H1 (cell line): ENCODE data around the gene GJB4.
"Not testable (repeated sequence)": the region's sequence is repeated elsewhere in the genome, so short reads cannot be mapped to it uniquely, and the experiment has no call there.

ENCODE experiments used
- CREB1 ChIP-seq: IDR thresholded peaks from 2 replicates; pipeline ENCODE4 v1.6.1; 2012; ENCODE audit warnings: inconsistent platforms
- EZH2 ChIP-seq: fragments of 200-600 bp; sonication (generic); IDR thresholded peaks from 2 replicates; pipeline ENCODE4 v1.7.1; 2012; ENCODE audit warnings: low read depth, mild to moderate bottlenecking, moderate library complexity, low read length, inconsistent platforms; ENCODE audit not compliant: severe bottlenecking
- HDAC2 ChIP-seq, 2 experiments: fragments of 300-600 bp in 1 of 2; sonication (generic) in 1 of 2; IDR thresholded peaks; 2 replicates each; pipeline ENCODE4 v1.6.1; 2011 to 2012; ENCODE audit warnings: low read depth in 2 of 2, low read length in 2 of 2, mild to moderate bottlenecking in 2 of 2, moderate library complexity in 2 of 2, borderline replicate concordance in 1 of 2, inconsistent platforms in 1 of 2
- JUN ChIP-seq: IDR thresholded peaks from 2 replicates; pipeline ENCODE4 v1.6.1; 2011; ENCODE audit warnings: low read depth, mild to moderate bottlenecking, improper control_type of control experiment, low read length
- POLR2A ChIP-seq, 2 experiments: IDR thresholded peaks; 1 replicate in 1 of 2; 2 replicates in 1 of 2; pipeline ENCODE4 v1.6.1; 2011; ENCODE audit warnings: low read depth in 2 of 2, low read length in 2 of 2, mild to moderate bottlenecking in 2 of 2; ENCODE audit errors: control extremely low read depth in 1 of 2
- RAD21 ChIP-seq, 2 experiments: IDR thresholded peaks in 1 of 2; conservative IDR thresholded peaks in 1 of 2; 2 replicates each; pipeline ENCODE4 v1.6.1; 2011; ENCODE audit warnings: low read depth in 2 of 2, low read length in 2 of 2, improper control_type of control experiment in 1 of 2, inconsistent platforms in 1 of 2, mild to moderate bottlenecking in 1 of 2, moderate library complexity in 1 of 2
- SRF ChIP-seq: IDR thresholded peaks from 2 replicates; pipeline ENCODE4 v1.6.1; 2011; ENCODE audit warnings: mild to moderate bottlenecking, low read depth, low read length, moderate library complexity
- TAF1 ChIP-seq: IDR thresholded peaks from 2 replicates; pipeline ENCODE4 v1.6.1; 2011; ENCODE audit warnings: mild to moderate bottlenecking, low read depth, low read length
- TBP ChIP-seq: IDR thresholded peaks from 2 replicates; pipeline ENCODE4 v1.6.1; 2011; ENCODE audit warnings: low read depth, low read length, improper control_type of control experiment
- TCF12 ChIP-seq: IDR thresholded peaks from 2 replicates; pipeline ENCODE4 v1.6.1; 2011; ENCODE audit warnings: low read depth, mild to moderate bottlenecking, low read length
- TEAD4 ChIP-seq: IDR thresholded peaks from 2 replicates; pipeline ENCODE4 v1.6.1; 2012; ENCODE audit warnings: low read depth, low read length, inconsistent platforms, mixed read lengths
- ZNF274 ChIP-seq: IDR thresholded peaks from 2 replicates; pipeline ENCODE4 v1.7.0; 2012; ENCODE audit warnings: low read length, borderline replicate concordance; ENCODE audit errors: extremely low read depth
- TF ChIP-seq, protein P1 (sequence below), 3 experiments: IDR thresholded peaks; 1 replicate in 2 of 3; 2 replicates in 1 of 3; pipeline versions ENCODE4 v1.5.1 to v1.6.1; 2011; ENCODE audit warnings: low read length in 3 of 3, mild to moderate bottlenecking in 3 of 3, inconsistent platforms in 2 of 3, low read depth in 1 of 3, moderate library complexity in 1 of 3; ENCODE audit not compliant: insufficient read depth in 1 of 3; ENCODE audit errors: control extremely low read depth in 1 of 3
- TF ChIP-seq, protein P2 (sequence below): IDR thresholded peaks from 2 replicates; pipeline ENCODE4 v1.6.1; 2012; ENCODE audit warnings: inconsistent platforms

- TF ChIP-seq TBP; POLR2A (IDR thresholded peaks at IDR 0.05; ENCODE audit: control extremely low read depth in 1 of 2, low read depth in 2 of 2, low read length in 2 of 2); TEAD4; HDAC2 (IDR thresholded peaks at IDR 0.05; ENCODE audit: borderline replicate concordance in 1 of 2, low read depth in 2 of 2, low read length in 2 of 2); TCF12; EZH2; RAD21 (IDR thresholded peaks at IDR 0.05 in 1 of 2, conservative IDR thresholded peaks at IDR 0.05 in 1 of 2; ENCODE audit: low read depth in 2 of 2, low read length in 2 of 2); JUN; SRF; TAF1; CREB1; ZNF274: not testable (repeated sequence)
- TF ChIP-seq, protein P1, sequence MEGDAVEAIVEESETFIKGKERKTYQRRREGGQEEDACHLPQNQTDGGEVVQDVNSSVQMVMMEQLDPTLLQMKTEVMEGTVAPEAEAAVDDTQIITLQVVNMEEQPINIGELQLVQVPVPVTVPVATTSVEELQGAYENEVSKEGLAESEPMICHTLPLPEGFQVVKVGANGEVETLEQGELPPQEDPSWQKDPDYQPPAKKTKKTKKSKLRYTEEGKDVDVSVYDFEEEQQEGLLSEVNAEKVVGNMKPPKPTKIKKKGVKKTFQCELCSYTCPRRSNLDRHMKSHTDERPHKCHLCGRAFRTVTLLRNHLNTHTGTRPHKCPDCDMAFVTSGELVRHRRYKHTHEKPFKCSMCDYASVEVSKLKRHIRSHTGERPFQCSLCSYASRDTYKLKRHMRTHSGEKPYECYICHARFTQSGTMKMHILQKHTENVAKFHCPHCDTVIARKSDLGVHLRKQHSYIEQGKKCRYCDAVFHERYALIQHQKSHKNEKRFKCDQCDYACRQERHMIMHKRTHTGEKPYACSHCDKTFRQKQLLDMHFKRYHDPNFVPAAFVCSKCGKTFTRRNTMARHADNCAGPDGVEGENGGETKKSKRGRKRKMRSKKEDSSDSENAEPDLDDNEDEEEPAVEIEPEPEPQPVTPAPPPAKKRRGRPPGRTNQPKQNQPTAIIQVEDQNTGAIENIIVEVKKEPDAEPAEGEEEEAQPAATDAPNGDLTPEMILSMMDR (IDR thresholded peaks at IDR 0.05; ENCODE audit: control extremely low read depth in 1 of 3, insufficient read depth in 1 of 3, low read depth in 1 of 3, low read length in 3 of 3): not testable (repeated sequence)
- TF ChIP-seq, protein P2, sequence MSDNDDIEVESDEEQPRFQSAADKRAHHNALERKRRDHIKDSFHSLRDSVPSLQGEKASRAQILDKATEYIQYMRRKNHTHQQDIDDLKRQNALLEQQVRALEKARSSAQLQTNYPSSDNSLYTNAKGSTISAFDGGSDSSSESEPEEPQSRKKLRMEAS: not testable (repeated sequence)
These were observed 26.7 kb upstream of the GJB4 start for GRCh38 chr1:34732831-34733230.
